B cell (primary cell): ENCODE data around the gene SYNJ1. TPM values are rescaled to one million over a fixed set of nuclear protein-coding genes. Genes with fewer than 3 reads are reported as not detected.

Experiments
- ATAC-seq: fragments of 200-7000 bp; cut with Tn5 transposase; one replicate; pipeline ENCODE4 v1.10.0; 2021; ENCODE audit warnings: low read depth, mild to moderate bottlenecking, moderate number of reproducible peaks, moderate library complexity
- CTCF ChIA-PET: fragments of 350-600 bp; sonication (Branson Sonifier 250); formaldehyde crosslinking; loops from one replicate; lab custom pipeline; 2021; ENCODE audit warnings: antibody characterized with exemption, inconsistent platforms; lab: Charles Lee
- POLR2A ChIA-PET: fragments of 350-600 bp; sonication (Branson Sonifier 250); formaldehyde crosslinking; loops from one replicate; lab custom pipeline; 2021; ENCODE audit warnings: antibody characterized with exemption; lab: Charles Lee
- DNase-seq: peaks from one replicate; pipeline ENCODE4 v3.0.0; 2013
- H2AFZ ChIP-seq: 2 replicates; pipeline ENCODE4 v1.6.1; 2012; ENCODE audit warnings: mild to moderate bottlenecking, low read depth, low read length; ENCODE audit not compliant: insufficient read depth, poor library complexity, severe bottlenecking
- H3K27ac ChIP-seq, 2 donors: 1 replicate in 1 of 2; 2 replicates in 1 of 2; pipeline ENCODE4 v1.5.1; 2012 to 2013; ENCODE audit warnings: low read length in 2 of 2, mild to moderate bottlenecking in 2 of 2, moderate library complexity in 1 of 2
- H3K27me3 ChIP-seq, 4 experiments: fragments of 200-600 bp in 1 of 4; sonication (generic) in 1 of 4; replicated peaks in 1 of 4; 1 replicate in 2 of 4; 2 replicates in 2 of 4; pipeline versions ENCODE4 v1.6.1 to v1.7.0; 2013 to 2016; ENCODE audit warnings: low read length in 3 of 4, mild to moderate bottlenecking in 2 of 4, mixed read lengths in 1 of 4, moderate library complexity in 1 of 4; ENCODE audit not compliant: insufficient read depth in 4 of 4, control insufficient read depth in 3 of 4; ENCODE audit errors: control extremely low read depth in 1 of 4
- H3K36me3 ChIP-seq, 2 experiments: replicated peaks in 1 of 2; 1 replicate in 1 of 2; 2 replicates in 1 of 2; pipeline versions ENCODE4 v1.6.1 to v1.7.1; 2013; ENCODE audit warnings: low read length in 1 of 2; ENCODE audit not compliant: insufficient read depth in 2 of 2, control insufficient read depth in 1 of 2; ENCODE audit errors: control extremely low read depth in 1 of 2, extremely low read depth in 1 of 2
- H3K4me1 ChIP-seq, 2 donors: fragments of 200-600 bp in 1 of 2; sonication (generic) in 1 of 2; 1 replicate in 1 of 2; 2 replicates in 1 of 2; pipeline versions ENCODE4 v1.5.1 to v1.6.1; 2013 to 2017; ENCODE audit warnings: low read length in 2 of 2; ENCODE audit not compliant: control insufficient read depth in 2 of 2, insufficient read depth in 2 of 2
- H3K4me2 ChIP-seq: replicated peaks from 2 replicates; pipeline ENCODE3; 2012; ENCODE audit warnings: mild to moderate bottlenecking, low read depth, low read length; ENCODE audit not compliant: poor library complexity, severe bottlenecking
- H3K4me3 ChIP-seq, 5 experiments: fragments of 200-600 bp in 1 of 5; sonication (generic) in 1 of 5; 1 replicate in 3 of 5; 2 replicates in 2 of 5; pipeline versions ENCODE4 v1.5.1 to v1.7.0; 2011 to 2016; ENCODE audit warnings: low read length in 4 of 5, mild to moderate bottlenecking in 4 of 5, low read depth in 2 of 5, control low read depth in 1 of 5, moderate library complexity in 1 of 5; ENCODE audit not compliant: insufficient read depth in 1 of 5; ENCODE audit errors: control extremely low read depth in 1 of 5, extremely low read depth in 1 of 5
- H3K79me2 ChIP-seq: fragments of 200-600 bp; sonication (generic); one replicate; pipeline ENCODE4 v1.6.0; 2016; ENCODE audit warnings: low read length; ENCODE audit not compliant: control insufficient read depth, insufficient read depth
- H3K9ac ChIP-seq: fragments of 200-600 bp; sonication (generic); 2 replicates; pipeline ENCODE4 v1.6.1; 2017; ENCODE audit warnings: mild to moderate bottlenecking, low read length, moderate library complexity
- H3K9me3 ChIP-seq, 3 donors: one replicate each; pipeline versions ENCODE4 v1.6.1 to v1.7.1; 2013; ENCODE audit warnings: low read length in 2 of 3; ENCODE audit not compliant: control insufficient read depth in 2 of 3, insufficient read depth in 1 of 3; ENCODE audit errors: control extremely low read depth in 1 of 3
- H4K20me1 ChIP-seq: 2 replicates; pipeline ENCODE4 v1.6.0; 2012; ENCODE audit warnings: mild to moderate bottlenecking, low read length; ENCODE audit not compliant: insufficient read depth, control insufficient read depth, poor library complexity, severe bottlenecking
- H3K27ac Mint-ChIP-seq: one replicate; pipeline ENCODE4 v1.8.0; 2021; ENCODE audit warnings: mixed read lengths
- H3K27me3 Mint-ChIP-seq: one replicate; pipeline ENCODE4 v1.8.0; 2021; ENCODE audit warnings: mixed read lengths
- H3K4me1 Mint-ChIP-seq: one replicate; pipeline ENCODE4 v1.8.0; 2021; ENCODE audit warnings: mixed read lengths
- H3K4me3 Mint-ChIP-seq: one replicate; pipeline ENCODE4 v1.8.0; 2021; ENCODE audit warnings: mixed read lengths
- H3K9me3 Mint-ChIP-seq: one replicate; pipeline ENCODE4 v1.8.0; 2022; ENCODE audit warnings: mixed read lengths; ENCODE audit not compliant: insufficient read depth
- EZH2 ChIP-seq: IDR thresholded peaks from 2 replicates; pipeline ENCODE4 v1.6.1; 2012; ENCODE audit warnings: borderline replicate concordance, low read depth, mild to moderate bottlenecking, moderate library complexity, low read length; ENCODE audit not compliant: insufficient read depth, poor library complexity, severe bottlenecking
- WGBS: methylation state at CpG from one replicate; pipeline ENCODE4 v1.1.5; 2013; ENCODE audit warnings: missing lambda C conversion rate; ENCODE audit not compliant: insufficient coverage; 5-methylcytosine and 5-hydroxymethylcytosine counted together
- intact Hi-C: fragments of 100-400 bp; cut with micrococcal nuclease; formaldehyde crosslinking; loops from one replicate; pipeline ENCODE4 v1.10.0; 2022
- polyA plus RNA-seq: library from polyadenylated mRNA; depleted of rRNA; stranded (reverse); fragments of >200 nt; gene quantifications from 2 replicates; pipeline ENCODE4 v1.2.3, GENCODE V29; 2012
- total RNA-seq, 2 donors: library from RNA; stranded (reverse); fragments of 120-200 nt in 1 of 2; gene quantifications; 1 replicate in 1 of 2; 2 replicates in 1 of 2; pipeline versions ENCODE4 v1.2.3 to v1.2.4, GENCODE V29; 2013 to 2022
- TF ChIP-seq, protein P1 (sequence below): fragments of 200-600 bp; IDR thresholded peaks from one replicate; pipeline ENCODE4 v1.8.0; 2022; ENCODE audit warnings: antibody characterized with exemption, mild to moderate bottlenecking

Gene SYNJ1
- total and polyA plus RNA-seq, 2 donors (not counting 1 experiment from before 2014, with no cell fraction given), result 2.2 to 9.4 TPM

DNA sequence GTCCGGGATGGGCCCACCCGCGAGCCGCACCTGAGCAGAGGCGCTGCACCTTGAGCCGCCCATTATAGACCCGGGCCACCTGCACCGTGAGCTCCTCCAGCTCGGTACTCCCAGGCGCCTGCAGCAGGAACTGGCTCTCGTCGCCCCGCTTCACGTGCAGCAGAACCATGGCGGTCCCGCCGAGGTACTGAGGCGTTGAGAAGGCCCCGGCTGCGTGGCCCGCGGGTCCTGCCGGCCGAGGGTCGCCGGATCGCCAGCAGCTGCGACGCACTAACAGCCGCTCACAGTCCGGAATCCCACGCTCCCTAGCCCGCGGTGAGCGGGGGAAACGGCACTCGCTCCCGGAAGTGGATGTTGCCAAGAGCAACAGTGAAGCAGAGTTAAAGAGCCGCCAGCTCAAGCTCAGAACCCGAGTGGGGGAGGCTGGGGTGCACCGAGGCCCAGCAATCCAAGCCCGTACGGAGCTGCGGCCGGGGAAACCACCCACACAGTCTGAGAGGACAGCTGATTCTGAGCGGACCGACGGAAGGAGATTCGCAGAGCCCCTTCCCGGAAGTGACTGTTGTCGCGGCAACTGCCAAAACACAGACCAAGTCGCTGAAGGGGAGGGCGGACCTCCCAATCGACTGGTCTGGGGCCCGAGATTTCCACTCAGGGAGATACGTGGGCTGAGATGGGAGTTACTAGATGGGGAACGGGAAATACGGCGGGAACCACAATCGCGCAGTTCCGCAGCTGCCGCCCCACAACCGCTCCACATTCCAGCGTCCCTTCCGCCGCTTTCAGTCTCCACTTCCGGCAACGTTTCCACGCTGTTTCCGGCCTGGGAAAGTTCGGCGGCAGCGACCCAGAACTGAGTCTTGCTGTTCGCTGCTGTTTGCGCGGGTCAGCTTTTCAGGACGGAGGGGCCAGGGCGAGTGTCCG is 115.5 kb downstream of the SYNJ1 start, which contains the start of gene CFAP298:
TSS of gene CFAP298 (minus strand) at position 303 of the 924 bp plus-strand sequence. CDS start at position 169, 134 bp downstream.
- TF ChIP-seq, protein P1, sequence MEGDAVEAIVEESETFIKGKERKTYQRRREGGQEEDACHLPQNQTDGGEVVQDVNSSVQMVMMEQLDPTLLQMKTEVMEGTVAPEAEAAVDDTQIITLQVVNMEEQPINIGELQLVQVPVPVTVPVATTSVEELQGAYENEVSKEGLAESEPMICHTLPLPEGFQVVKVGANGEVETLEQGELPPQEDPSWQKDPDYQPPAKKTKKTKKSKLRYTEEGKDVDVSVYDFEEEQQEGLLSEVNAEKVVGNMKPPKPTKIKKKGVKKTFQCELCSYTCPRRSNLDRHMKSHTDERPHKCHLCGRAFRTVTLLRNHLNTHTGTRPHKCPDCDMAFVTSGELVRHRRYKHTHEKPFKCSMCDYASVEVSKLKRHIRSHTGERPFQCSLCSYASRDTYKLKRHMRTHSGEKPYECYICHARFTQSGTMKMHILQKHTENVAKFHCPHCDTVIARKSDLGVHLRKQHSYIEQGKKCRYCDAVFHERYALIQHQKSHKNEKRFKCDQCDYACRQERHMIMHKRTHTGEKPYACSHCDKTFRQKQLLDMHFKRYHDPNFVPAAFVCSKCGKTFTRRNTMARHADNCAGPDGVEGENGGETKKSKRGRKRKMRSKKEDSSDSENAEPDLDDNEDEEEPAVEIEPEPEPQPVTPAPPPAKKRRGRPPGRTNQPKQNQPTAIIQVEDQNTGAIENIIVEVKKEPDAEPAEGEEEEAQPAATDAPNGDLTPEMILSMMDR, result no peak
- TF ChIP-seq EZH2, result no peak
- WGBS, result under 1% methylated on average over 80 of the region's 81 CpGs
- Histone ChIP-seq H4K20me1 (no peaks in the 10 kb centered on the region), H2AFZ (peak within 1 kb of the TSS; percentile 95), H3K4me3 (peak within 1 kb of the TSS; percentile 85 to 95 (median 88)), H3K4me2 (peak within 1 kb of the TSS; percentile 99), H3K9ac (peak within 1 kb of the TSS; percentile 94), H3K36me3 (peaks cover 2 to 11% of the 10 kb centered on the region in 2 experiments), H3K27ac (peak within 1 kb of the TSS; percentile 78 to 92), H3K4me1 (peaks cover 3 to 21% of the 10 kb centered on the region in 2 donors), H3K9me3 (peaks cover 0 to 5% (median 0%) of the 10 kb centered on the region in 3 donors), H3K79me2 (peaks cover 22% of the 10 kb centered on the region), H3K27me3 (no peaks in the 10 kb centered on the region)
- H3K27me3 Mint-ChIP-seq, result peaks cover 3% of the 10 kb centered on the region
- peak within 1 kb of the TSS; percentile 97 for H3K27ac Mint-ChIP-seq
- H3K4me1 Mint-ChIP-seq, result peaks cover 7% of the 10 kb centered on the region
- intact Hi-C loops, result loop anchor here (1.0 to 10.0 kb wide), 11 partner anchors 100 to 1028 kb away; partner anchors contain the start of genes CRYZL1, GART, IFNAR1 and MIS18A
- no peaks in the 10 kb centered on the region for H3K9me3 Mint-ChIP-seq
- ChIA-PET POLR2A (interaction anchor here (0.6 to 1.6 kb wide), 4 partner anchors 116 to 1041 kb away, joined by 3 to 5 read pairs (median 4); partner anchors contain the start of gene SYNJ1), CTCF (interaction anchor here (1.2 to 3.0 kb wide), 2 partner anchors 12 to 160 kb away, joined by 4 to 21 read pairs; partner anchors contain the start of gene PAXBP1)
- peak within 1 kb of the TSS; percentile 98 for H3K4me3 Mint-ChIP-seq
- ATAC-seq (peak; percentile 86), DNase-seq (peak; percentile 96)
